GM12872 (cell line): ENCODE data around the gene PGD.
A peak's percentile ranks its signal among the peaks of the same experiment; 100 is the strongest.

ENCODE experiments used
- TF ChIP-seq, protein P1 (sequence below): IDR thresholded peaks from 3 replicates; pipeline ENCODE4 v1.5.1; 2011; ENCODE audit warnings: low read depth, mild to moderate bottlenecking, low read length, moderate library complexity; ENCODE audit not compliant: insufficient read depth

Gene PGD

GRCh38 chr1:10377365-10378029 lies 21.4 kb upstream of the PGD start:
- TF ChIP-seq, protein P1, sequence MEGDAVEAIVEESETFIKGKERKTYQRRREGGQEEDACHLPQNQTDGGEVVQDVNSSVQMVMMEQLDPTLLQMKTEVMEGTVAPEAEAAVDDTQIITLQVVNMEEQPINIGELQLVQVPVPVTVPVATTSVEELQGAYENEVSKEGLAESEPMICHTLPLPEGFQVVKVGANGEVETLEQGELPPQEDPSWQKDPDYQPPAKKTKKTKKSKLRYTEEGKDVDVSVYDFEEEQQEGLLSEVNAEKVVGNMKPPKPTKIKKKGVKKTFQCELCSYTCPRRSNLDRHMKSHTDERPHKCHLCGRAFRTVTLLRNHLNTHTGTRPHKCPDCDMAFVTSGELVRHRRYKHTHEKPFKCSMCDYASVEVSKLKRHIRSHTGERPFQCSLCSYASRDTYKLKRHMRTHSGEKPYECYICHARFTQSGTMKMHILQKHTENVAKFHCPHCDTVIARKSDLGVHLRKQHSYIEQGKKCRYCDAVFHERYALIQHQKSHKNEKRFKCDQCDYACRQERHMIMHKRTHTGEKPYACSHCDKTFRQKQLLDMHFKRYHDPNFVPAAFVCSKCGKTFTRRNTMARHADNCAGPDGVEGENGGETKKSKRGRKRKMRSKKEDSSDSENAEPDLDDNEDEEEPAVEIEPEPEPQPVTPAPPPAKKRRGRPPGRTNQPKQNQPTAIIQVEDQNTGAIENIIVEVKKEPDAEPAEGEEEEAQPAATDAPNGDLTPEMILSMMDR: peak; percentile 73; the same call in 2 of the 3 replicates

- TF ChIP-seq, protein P1: no peak
These were observed 20.6 kb upstream of the PGD start for GRCh38 chr1:10378081-10378841.

DNA sequence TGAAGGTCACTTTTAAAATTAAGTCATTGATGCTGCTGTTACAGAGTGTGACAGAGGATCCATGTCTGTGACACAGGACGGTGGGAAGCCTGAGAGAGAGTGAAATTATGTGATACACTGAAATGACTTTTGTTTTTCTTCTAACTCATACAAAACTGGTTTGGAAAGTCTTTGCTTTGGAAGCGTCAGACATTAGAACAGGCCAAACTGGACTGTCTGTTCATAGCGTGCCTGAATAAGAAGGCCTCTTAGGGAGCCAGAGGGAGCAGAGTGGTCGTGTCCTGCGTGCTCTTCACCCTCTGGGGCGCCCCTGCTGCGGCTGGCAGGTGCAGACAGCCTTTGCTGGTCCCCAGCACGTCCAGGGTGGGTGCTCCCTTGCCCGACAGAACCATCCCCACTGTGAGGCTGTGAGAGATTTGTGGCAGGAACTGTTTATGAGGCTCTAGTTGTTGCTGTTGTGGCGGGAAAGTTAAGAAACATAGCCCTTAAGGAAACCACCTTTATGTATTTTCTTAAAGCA lies 19.7 kb upstream of the PGD start:
- TF ChIP-seq, protein P1: no peak

DNA sequence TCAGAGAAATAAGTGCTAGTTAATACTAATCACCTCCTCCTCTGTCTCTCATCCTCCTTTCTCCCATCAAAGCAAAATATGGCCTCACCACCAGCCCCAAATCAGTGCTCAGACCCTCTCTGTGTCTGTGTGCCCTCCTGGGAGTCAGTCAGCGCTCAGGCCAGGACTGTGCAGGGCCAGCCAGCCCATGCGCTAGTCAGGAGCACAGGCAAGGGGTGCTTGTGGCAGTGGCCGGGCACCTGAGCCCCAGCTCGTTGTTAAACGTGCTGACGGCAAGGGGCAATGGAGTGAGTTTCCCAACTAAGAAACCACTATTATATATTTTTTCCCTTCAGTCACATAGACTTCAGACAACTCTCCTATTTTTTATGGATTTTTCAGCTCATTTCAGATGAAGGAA lies 19.2 kb upstream of the PGD start:
- TF ChIP-seq, protein P1: no peak

- TF ChIP-seq, protein P1: no peak
These were observed 18.1 kb upstream of the PGD start for GRCh38 chr1:10380594-10381275.

DNA sequence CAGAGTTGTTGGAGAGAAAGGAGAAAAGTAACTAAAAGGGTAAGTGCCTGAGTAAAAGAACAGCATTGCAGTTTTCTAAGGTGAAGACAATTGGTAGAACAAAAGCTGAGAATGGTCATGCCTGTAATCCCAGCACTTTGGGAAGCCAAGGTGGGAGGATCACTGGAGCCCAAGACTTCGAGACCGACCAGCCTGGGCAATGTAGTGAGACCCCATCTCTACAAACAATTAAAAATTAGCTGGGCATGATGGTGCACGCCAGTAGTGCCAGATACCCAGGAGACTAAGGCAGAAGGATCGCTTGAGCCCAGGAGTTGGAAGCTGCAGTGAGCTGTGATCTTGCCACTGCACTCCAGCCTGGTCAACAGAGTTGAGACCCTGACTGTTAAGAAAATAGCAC lies 15.2 kb upstream of the PGD start:
- TF ChIP-seq, protein P1: no peak

- TF ChIP-seq, protein P1: no peak
These were observed 14.6 kb upstream of the PGD start for GRCh38 chr1:10384219-10384618.
